MCF 10A (cell line): Measurements from ENCODE around the gene NEURL1B. TPM values are rescaled to one million over a fixed set of nuclear protein-coding genes. Genes with fewer than 3 reads are reported as not detected.
"Not testable (repeated sequence)": the region's sequence is repeated elsewhere in the genome, so short reads cannot be mapped to it uniquely, and the experiment has no call there.

Experiments
- BruUV-seq: library from RNA; stranded (reverse); fragments of 400-500 nt; replicated peaks from 2 replicates; lab custom pipeline; 2021; lab: Mats Ljungman, UMichigan
- CTCF ChIA-PET: fragments of 300-600 bp; sonication (Branson Sonifier 250); formaldehyde crosslinking; extraction: SDS; loops from one replicate; lab custom pipeline; 2021; ENCODE audit warnings: antibody characterized with exemption, inconsistent platforms; lab: Yijun Ruan, JAX
- POLR2A ChIA-PET: fragments of 300-600, 350-650 bp; sonication (Branson Sonifier 250); formaldehyde crosslinking; extraction: SDS; loops from one replicate; lab custom pipeline; 2020; ENCODE audit warnings: antibody characterized with exemption, inconsistent platforms; lab: Yijun Ruan, JAX
- DNase-seq: peaks from one replicate; pipeline ENCODE4 v3.0.0-alpha.2; 2018; ENCODE audit not compliant: unreplicated experiment
- H3K27ac Mint-ChIP-seq: one replicate; pipeline ENCODE4 v1.8.0; 2022; ENCODE audit warnings: mild to moderate bottlenecking, low read depth, mixed read lengths; ENCODE audit not compliant: unreplicated experiment
- H3K27me3 Mint-ChIP-seq: one replicate; pipeline ENCODE4 v1.8.0; 2022; ENCODE audit warnings: mixed read lengths; ENCODE audit not compliant: insufficient read depth, unreplicated experiment
- H3K36me3 Mint-ChIP-seq: one replicate; pipeline ENCODE4 v1.8.0; 2022; ENCODE audit warnings: mild to moderate bottlenecking, moderate library complexity, mixed read lengths; ENCODE audit not compliant: insufficient read depth, unreplicated experiment
- H3K4me1 Mint-ChIP-seq: one replicate; pipeline ENCODE4 v1.8.0; 2022; ENCODE audit warnings: mixed read lengths; ENCODE audit not compliant: insufficient read depth, unreplicated experiment
- H3K4me3 Mint-ChIP-seq: one replicate; pipeline ENCODE4 v1.8.0; 2022; ENCODE audit warnings: mild to moderate bottlenecking, moderate library complexity, mixed read lengths; ENCODE audit not compliant: unreplicated experiment
- H3K9me3 Mint-ChIP-seq: one replicate; pipeline ENCODE4 v1.8.0; 2022; ENCODE audit warnings: mixed read lengths; ENCODE audit not compliant: unreplicated experiment
- CTCF ChIP-seq: fragments of 200-600 bp; IDR thresholded peaks from one replicate; pipeline ENCODE4 v1.8.0; 2022; ENCODE audit warnings: antibody characterized with exemption, mild to moderate bottlenecking; ENCODE audit not compliant: unreplicated experiment
- intact Hi-C: fragments of 100-400 bp; cut with micrococcal nuclease; formaldehyde crosslinking; loops from 2 replicates; pipeline ENCODE4 v1.14.1; 2022
- total RNA-seq: library from RNA; stranded (reverse); gene quantifications from 2 replicates; pipeline ENCODE4 v1.2.3, GENCODE V29; 2022

Gene NEURL1B
- total RNA-seq, 1 experiment from 2014 or later, result 7.6 TPM

GRCh38 chr5:172598251-172599203 lies 42.5 kb upstream of the NEURL1B start:
- CTCF ChIA-PET, result interaction anchor here (0.6 kb wide), 2 partner anchors 38 to 65 kb away, joined by 3 read pairs; no protein-coding TSS in a partner anchor
- POLR2A ChIA-PET, result interaction anchor here (0.7 to 1.7 kb wide), 2 partner anchors 8 to 36 kb away, joined by 3 to 4 read pairs; no protein-coding TSS in a partner anchor
- intact Hi-C loops, result no loop called here
- BruUV-seq, result no TSS peak
- Mint-ChIP-seq H3K4me1 (peaks cover 16% of the 10 kb centered on the region), H3K9me3 (no peaks in the 10 kb centered on the region), H3K4me3 (no peak overlapping the region), H3K27ac (no peak overlapping the region), H3K36me3 (no peaks in the 10 kb centered on the region), H3K27me3 (no peaks in the 10 kb centered on the region)
- TF ChIP-seq CTCF, result no peak
- no peak for DNase-seq

- no peak for DNase-seq
- intact Hi-C loops, result no loop called here
- no peaks in the 10 kb centered on the region for H3K27me3 Mint-ChIP-seq
- ChIA-PET CTCF (interaction anchor here (0.6 to 0.7 kb wide), 2 partner anchors 12 to 66 kb away, joined by 3 read pairs; no protein-coding TSS in a partner anchor), POLR2A (interaction anchor here (0.7 kb wide), 1 partner anchor 37 kb away, joined by 3 read pairs; no protein-coding TSS in a partner anchor)
- peaks cover 16% of the 10 kb centered on the region for H3K4me1 Mint-ChIP-seq
- no peak overlapping the region for H3K27ac Mint-ChIP-seq
- no peaks in the 10 kb centered on the region for H3K36me3 Mint-ChIP-seq
- no peak overlapping the region for H3K4me3 Mint-ChIP-seq
- BruUV-seq, result no TSS peak
- no peaks in the 10 kb centered on the region for H3K9me3 Mint-ChIP-seq
- TF ChIP-seq CTCF, result no peak
These were observed 41.9 kb upstream of the NEURL1B start for GRCh38 chr5:172599204-172599567.

- no peak for TF ChIP-seq CTCF
- ChIA-PET CTCF (interaction anchor here (0.5 to 0.6 kb wide), 2 partner anchors 35 to 107 kb away, joined by 3 read pairs; no protein-coding TSS in a partner anchor), POLR2A (no interaction called here)
- Mint-ChIP-seq H3K36me3 (no peaks in the 10 kb centered on the region), H3K27ac (no peak overlapping the region), H3K4me1 (peaks cover 5% of the 10 kb centered on the region), H3K27me3 (no peaks in the 10 kb centered on the region), H3K9me3 (no peaks in the 10 kb centered on the region), H3K4me3 (no peak overlapping the region)
- intact Hi-C loops, result no loop called here
- BruUV-seq, result no TSS peak
- no peak for DNase-seq
These were observed 40.5 kb upstream of the NEURL1B start for GRCh38 chr5:172600571-172600970.

- intact Hi-C loops, H3K36me3 Mint-ChIP-seq, H3K4me1 Mint-ChIP-seq, H3K4me3 Mint-ChIP-seq, H3K27me3 Mint-ChIP-seq, H3K27ac Mint-ChIP-seq, H3K9me3 Mint-ChIP-seq, BruUV-seq, DNase-seq: not testable (repeated sequence)
- POLR2A ChIA-PET, result interaction anchor here (1.1 kb wide), 1 partner anchor 9 kb away, joined by 3 read pairs; no protein-coding TSS in a partner anchor
- CTCF ChIA-PET, result interaction anchor here (0.5 kb wide), 1 partner anchor 413 kb away, joined by 3 read pairs; no protein-coding TSS in a partner anchor
These were observed 39.5 kb upstream of the NEURL1B start for GRCh38 chr5:172601576-172601975.
